GM12865 (cell line): ENCODE results near the gene B9D2.
A peak's percentile ranks its signal among the peaks of the same experiment; 100 is the strongest.
"Not testable (repeated sequence)": the region's sequence is repeated elsewhere in the genome, so short reads cannot be mapped to it uniquely, and the experiment has no call there.

Experiments
- DNase-seq: peaks from one replicate; pipeline ENCODE4 v3.0.0; 2010; ENCODE audit warnings: low read depth
- H3K4me3 ChIP-seq: 2 replicates; pipeline ENCODE4 v1.5.1; 2011; ENCODE audit warnings: mild to moderate bottlenecking, low read depth, low read length, control low read depth
- TF ChIP-seq, protein P1 (sequence below): IDR thresholded peaks from 2 replicates; pipeline ENCODE4 v1.5.1; 2011; ENCODE audit warnings: low read length, control low read depth, low read depth, inconsistent platforms; ENCODE audit not compliant: insufficient read depth; ENCODE audit errors: missing control alignments

Gene B9D2

GRCh38 chr19:41363753-41364523 lies at the start of gene B9D2:
B9D2 (minus strand) TSS chr19:41364149; CDS start chr19:41363519, 630 bp downstream.
- TF ChIP-seq, protein P1, sequence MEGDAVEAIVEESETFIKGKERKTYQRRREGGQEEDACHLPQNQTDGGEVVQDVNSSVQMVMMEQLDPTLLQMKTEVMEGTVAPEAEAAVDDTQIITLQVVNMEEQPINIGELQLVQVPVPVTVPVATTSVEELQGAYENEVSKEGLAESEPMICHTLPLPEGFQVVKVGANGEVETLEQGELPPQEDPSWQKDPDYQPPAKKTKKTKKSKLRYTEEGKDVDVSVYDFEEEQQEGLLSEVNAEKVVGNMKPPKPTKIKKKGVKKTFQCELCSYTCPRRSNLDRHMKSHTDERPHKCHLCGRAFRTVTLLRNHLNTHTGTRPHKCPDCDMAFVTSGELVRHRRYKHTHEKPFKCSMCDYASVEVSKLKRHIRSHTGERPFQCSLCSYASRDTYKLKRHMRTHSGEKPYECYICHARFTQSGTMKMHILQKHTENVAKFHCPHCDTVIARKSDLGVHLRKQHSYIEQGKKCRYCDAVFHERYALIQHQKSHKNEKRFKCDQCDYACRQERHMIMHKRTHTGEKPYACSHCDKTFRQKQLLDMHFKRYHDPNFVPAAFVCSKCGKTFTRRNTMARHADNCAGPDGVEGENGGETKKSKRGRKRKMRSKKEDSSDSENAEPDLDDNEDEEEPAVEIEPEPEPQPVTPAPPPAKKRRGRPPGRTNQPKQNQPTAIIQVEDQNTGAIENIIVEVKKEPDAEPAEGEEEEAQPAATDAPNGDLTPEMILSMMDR, result no peak
- H3K4me3 ChIP-seq, result peak within 1 kb of the TSS; percentile 71
- DNase-seq, result peak; percentile 99

DNA sequence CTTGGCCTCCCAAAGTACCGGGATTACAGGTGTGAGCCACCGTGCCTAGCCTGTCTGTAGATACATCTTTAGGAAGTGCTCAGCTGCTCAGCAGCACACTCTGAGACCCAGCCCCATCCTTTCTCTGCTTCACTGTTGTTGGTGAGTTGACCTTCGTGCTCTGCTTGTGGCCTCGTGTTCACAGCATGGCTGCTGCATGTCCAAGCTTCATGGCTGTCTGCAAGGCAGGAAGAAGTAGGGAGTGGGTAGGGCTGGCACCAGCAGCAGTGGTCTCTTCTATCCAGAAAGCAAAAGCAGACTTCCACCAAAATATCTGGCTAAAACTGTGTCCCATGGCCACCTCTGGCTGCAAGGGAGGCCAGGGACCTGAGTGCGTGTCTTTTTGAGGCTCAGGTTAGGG lies 49.0 kb upstream of the B9D2 start:
- TF ChIP-seq, protein P1, result no peak
- H3K4me3 ChIP-seq, result no peak overlapping the region
- DNase-seq, result no peak

DNA sequence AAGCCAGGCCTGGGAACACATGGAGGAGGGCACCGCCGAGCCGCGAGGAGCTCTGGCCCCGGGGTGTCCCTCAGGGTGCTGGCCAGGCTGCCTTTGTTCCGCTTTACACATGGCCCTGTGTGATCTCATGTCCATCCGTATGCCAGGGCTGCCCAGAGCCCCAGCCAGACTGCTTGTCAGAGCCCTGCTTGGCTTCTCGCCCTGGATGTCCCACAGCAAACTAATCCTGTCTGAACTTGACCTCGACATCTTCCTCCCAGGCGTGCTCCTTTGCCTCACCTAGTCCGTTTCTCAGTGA lies 48.0 kb upstream of the B9D2 start:
- no peak overlapping the region for H3K4me3 ChIP-seq
- DNase-seq, result no peak
- TF ChIP-seq, protein P1, result no peak

DNA sequence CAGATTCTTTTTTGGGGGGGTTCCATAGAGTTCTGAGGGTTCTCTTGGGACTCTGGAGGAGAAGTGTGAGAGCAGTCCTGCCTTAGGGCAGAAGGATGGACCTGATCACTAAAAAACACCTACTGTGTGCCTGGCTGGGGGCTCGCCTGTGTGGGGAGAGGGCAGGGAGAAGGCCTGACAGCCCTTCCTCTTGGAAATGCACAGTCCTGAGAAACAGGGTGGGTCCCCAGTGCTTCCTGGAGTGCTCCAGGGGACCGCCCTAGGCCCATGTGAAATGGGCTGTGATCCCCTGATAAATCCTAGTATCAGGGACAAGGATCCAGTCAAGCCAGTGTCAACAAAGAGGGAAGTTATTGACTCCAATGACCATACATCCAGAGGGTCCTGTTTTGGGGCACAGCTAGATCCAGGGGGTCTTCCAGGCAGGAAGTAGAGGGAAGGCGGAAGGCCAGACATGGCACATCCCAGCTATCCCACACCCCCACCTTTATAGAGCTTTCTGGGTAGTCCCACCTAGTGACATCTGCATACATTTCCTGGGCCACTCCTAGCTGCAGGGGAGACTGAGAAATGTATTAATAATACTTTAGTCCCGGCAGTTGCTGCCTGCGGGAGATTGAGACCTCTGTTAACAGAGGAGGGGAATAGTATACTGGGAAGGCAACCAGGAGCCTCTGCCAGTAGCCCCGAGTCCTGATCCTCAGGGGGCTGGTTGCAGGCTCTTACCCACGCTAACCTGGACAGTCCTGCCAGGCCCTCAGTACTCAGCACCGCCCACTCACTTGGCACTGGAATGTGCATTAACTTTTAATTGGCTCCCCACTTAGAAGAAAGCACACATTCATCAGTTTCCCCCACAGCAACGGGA lies 47.4 kb upstream of the B9D2 start:
- no peak for DNase-seq
- TF ChIP-seq, protein P1, result no peak

GRCh38 chr19:41410336-41411054 lies 46.5 kb upstream of the B9D2 start:
- no peak overlapping the region for H3K4me3 ChIP-seq
- DNase-seq, result no peak
- TF ChIP-seq, protein P1, result no peak

More for the DNA sequence above, 47.4 kb upstream of the B9D2 start:
- H3K4me3 ChIP-seq, result no peak overlapping the region

DNA sequence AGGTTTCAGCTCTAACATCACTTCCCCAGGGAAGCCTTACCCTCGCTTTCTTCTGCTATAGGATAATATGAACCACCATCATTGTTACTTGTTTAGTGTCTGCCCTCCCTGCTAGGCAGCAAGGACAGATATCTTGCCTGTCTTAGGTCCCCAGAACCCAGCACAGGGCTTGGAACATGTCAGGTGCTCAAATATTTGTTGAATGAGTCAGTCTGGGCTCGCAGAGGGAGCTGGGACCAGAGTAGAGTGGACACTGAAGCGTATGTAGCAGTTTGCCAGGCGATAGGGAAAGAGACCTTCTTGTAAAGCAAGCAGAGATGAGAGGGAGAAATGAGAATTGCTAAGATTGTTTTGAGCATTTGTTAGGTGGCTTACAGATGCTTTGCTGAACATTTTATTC lies 45.3 kb upstream of the B9D2 start:
- H3K4me3 ChIP-seq, result no peak overlapping the region
- TF ChIP-seq, protein P1, result no peak
- DNase-seq, result peak; percentile 24

DNA sequence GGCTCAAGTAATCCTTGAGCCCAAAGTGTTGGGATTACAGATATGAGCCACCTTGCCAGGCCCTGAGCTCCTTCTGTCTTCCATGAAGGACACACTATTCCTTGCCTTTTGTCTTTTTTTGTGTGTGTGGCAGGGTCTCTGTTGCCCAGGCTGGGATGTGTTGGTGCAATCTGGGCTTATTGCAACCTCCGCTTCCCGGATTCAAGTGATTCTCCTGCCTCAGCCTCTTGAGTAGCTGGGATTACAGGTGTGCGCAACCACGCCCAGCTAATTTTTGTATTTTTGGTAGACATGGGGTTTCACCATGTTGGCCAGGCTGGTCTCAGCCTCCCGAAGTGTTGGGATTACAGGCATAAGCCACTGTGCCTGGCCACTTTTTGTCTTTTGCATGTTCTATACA lies 44.9 kb upstream of the B9D2 start:
- DNase-seq, H3K4me3 ChIP-seq: not testable (repeated sequence)
